ENCODE measurements around the gene EPRS1. TPM values are rescaled to one million over a fixed set of nuclear protein-coding genes. Genes with fewer than 3 reads are reported as not detected.
A peak's percentile ranks its signal among the peaks of the same experiment; 100 is the strongest.

EPRS1 gene
- total RNA-seq, 2 experiments from 2014 or later, result 229 to 301 TPM

DNA sequence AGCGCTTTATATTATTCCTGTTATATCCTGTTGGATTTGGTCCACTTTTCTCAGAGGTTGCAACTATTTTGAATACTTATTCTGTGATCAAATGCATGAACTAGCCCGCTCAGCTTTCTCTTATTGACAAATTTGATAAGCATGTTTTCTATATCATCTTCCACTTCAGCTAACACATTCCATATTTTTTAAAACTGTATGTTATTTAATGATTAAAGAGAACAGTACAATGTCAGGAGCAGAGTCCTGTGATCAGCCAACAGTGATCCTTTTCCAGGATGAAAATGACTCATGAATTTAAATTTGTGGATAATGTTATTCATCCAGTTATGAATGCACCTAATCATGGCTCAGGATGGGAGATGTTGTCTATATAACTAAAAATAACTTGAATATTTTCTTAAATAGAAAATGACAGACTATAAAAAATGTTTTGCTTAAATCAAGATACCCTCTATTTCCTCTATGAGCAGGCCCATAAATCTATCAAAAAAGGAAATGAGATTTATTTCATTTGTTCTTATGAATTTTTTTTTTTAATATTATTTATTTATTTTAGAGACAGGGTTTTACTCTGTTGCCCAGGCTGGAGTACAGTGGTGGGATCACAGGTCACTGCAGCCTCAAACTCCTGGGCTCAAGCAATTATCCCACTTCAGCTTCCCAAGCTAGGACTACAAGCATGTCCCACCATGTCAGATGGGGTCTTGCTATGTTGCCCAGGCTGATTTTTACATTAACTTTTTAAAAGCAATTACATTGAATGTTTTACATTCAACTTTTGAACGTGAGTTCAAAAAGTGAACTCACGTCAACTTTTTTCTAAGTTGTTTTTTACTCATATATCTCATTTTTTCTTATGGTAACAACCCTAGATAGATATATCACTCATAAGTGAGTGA, 30.8 kb upstream of the EPRS1 start:
- no peaks in the 10 kb centered on the region for H3K4me1 Mint-ChIP-seq
- no peaks in the 10 kb centered on the region for H3K9me3 Mint-ChIP-seq (ENCODE audit: low read depth)
- ATAC-seq (no peak), DNase-seq (no peak)
- no peak overlapping the region for H3K27ac Mint-ChIP-seq
- H3K27me3 Mint-ChIP-seq, result no peaks in the 10 kb centered on the region
- intact Hi-C loops (cut with DNase I, micrococcal nuclease), result no loop called here
- POLR2A ChIA-PET, result no interaction called here
- peaks cover 16% of the 10 kb centered on the region for H3K36me3 Mint-ChIP-seq (ENCODE audit: low read depth)
- CTCF ChIA-PET, result interaction anchor here (0.7 to 1.1 kb wide), 2 partner anchors 53 to 164 kb away, joined by 3 to 4 read pairs; no protein-coding TSS in a partner anchor
- no peak overlapping the region for H3K4me3 Mint-ChIP-seq

DNA sequence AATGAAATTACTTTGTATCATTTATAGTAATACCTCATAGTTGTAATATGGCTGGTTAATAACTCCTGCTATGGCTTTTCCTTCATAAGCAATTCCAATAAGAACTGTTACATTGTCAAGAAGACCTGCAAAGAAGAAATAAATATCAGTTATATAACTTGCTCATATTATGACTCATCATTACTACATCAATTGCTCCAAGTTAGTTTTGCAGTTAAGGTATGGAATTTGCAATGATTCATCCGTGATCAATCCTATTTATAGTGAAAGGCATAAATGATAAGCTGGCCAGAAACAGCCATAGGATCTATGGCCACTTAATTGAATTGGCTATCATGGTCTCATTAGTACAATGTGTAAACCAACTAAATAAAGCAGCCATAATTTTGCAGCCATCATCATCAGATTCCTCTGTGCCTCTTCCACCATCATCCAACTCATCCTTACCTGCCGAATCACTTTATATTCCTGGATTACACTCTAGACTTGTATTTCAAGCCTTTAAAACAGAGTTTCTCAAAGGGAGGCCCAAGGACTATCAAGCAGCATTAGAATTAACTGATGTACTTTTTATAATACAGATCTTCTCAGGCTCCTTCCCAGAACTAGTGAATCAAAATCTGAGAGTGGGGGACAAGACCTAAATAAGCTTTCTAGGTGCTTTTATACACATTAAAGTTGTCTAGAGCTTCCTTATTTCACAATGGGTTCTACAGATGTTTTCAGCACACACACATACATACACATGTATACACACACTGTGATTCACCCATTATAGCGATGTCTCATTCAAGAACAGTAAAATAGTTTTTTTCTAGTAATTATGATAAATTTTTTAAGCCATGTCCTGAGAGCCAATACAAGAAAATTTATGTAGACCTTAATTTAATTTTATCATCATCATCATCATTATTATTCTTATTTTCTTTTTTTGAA, 21.2 kb upstream of the EPRS1 start:
- no peaks in the 10 kb centered on the region for H3K9me3 Mint-ChIP-seq (ENCODE audit: low read depth)
- no peak overlapping the region for H3K27ac Mint-ChIP-seq
- DNase-seq, result no peak
- H3K4me1 Mint-ChIP-seq, result no peaks in the 10 kb centered on the region
- ChIA-PET CTCF (interaction anchor here (0.9 kb wide), 1 partner anchor 10 kb away, joined by 3 read pairs; no protein-coding TSS in a partner anchor), POLR2A (no interaction called here)
- intact Hi-C loops (cut with DNase I, micrococcal nuclease), result no loop called here
- no peak for ATAC-seq
- peaks cover 28% of the 10 kb centered on the region for H3K36me3 Mint-ChIP-seq (ENCODE audit: low read depth)
- no peaks in the 10 kb centered on the region for H3K27me3 Mint-ChIP-seq
- H3K4me3 Mint-ChIP-seq, result no peak overlapping the region

DNA sequence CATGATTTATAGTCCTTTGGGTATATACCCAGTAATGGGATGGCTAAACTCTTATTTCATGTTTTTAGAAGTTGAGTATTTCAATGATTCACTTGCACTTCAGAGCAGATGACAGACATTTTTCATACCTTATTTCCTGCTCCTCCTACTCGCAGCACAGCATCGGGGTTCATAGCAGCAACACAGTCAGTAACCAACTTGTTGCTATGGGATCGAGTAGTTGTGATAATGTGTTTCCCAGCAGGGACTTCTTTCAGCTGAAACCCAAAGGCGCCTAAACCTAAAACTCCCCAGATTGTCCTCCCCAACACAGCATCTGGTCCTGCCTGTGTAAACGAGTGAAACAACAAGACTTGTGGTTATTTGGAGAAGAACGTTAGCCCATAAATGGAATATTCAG, 16.3 kb upstream of the EPRS1 start:
- POLR2A ChIA-PET, result no interaction called here
- Mint-ChIP-seq H3K4me3 (no peak overlapping the region), H3K36me3 (ENCODE audit: low read depth) (peaks cover 25% of the 10 kb centered on the region), H3K27ac (no peak overlapping the region), H3K27me3 (no peaks in the 10 kb centered on the region), H3K4me1 (no peaks in the 10 kb centered on the region), H3K9me3 (ENCODE audit: low read depth) (no peaks in the 10 kb centered on the region)
- CTCF ChIA-PET, result no interaction called here
- no peak for DNase-seq
- no peak for ATAC-seq
- intact Hi-C loops (cut with DNase I, micrococcal nuclease), result no loop called here

DNA sequence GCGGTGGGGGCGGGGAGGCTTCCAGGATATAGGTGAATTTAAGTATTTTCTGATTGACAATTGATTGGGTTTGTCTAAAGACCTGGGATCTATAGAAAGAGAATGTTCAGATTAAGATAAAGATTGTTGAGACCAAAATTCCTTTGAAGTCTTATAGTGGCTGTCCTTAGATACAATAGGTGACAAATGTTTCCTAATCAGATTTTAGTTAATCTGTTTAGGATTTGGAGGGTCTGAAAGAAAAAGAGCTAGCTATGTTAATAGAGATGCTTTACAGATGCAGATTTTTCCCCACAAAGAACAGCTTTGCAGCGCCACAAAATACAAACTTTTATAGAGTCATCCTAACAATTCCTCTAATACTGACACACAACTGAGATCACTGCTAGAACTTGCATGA, 14.6 kb upstream of the EPRS1 start:
- peaks cover 24% of the 10 kb centered on the region for H3K36me3 Mint-ChIP-seq (ENCODE audit: low read depth)
- ATAC-seq (no peak), DNase-seq (no peak)
- H3K9me3 Mint-ChIP-seq (ENCODE audit: low read depth), result no peaks in the 10 kb centered on the region
- H3K27ac Mint-ChIP-seq, result no peak overlapping the region
- ChIA-PET CTCF (interaction anchor here (0.6 kb wide), 1 partner anchor 133 kb away, joined by 3 read pairs; the partner anchor contains the start of gene SLC30A10), POLR2A (no interaction called here)
- H3K27me3 Mint-ChIP-seq, result no peaks in the 10 kb centered on the region
- no peak overlapping the region for H3K4me3 Mint-ChIP-seq
- no peaks in the 10 kb centered on the region for H3K4me1 Mint-ChIP-seq
- intact Hi-C loops (cut with DNase I, micrococcal nuclease), result no loop called here

DNA sequence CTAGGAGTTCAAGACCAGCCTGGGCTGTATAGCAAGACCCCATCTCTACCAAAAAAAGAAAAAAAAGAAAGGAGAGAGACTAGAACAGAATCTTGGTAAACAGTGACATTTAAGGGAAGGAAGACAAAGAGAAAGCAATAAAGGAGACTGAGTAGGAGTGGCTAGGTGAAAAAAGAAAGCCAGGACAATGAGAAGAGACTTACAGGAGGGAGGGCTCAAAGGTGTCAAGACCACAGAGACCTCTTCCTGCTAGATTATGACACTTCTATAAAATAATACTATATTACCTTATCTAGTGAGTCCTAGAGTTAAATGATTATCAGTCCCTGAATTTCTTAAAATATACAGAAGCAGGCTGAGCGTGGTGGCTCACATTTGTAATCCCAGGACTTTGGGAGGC, 10.1 kb upstream of the EPRS1 start:
- Mint-ChIP-seq H3K27me3 (no peaks in the 10 kb centered on the region), H3K4me1 (no peaks in the 10 kb centered on the region), H3K4me3 (no peak overlapping the region), H3K36me3 (ENCODE audit: low read depth) (peaks cover 4% of the 10 kb centered on the region), H3K27ac (no peak overlapping the region), H3K9me3 (ENCODE audit: low read depth) (no peaks in the 10 kb centered on the region)
- POLR2A ChIA-PET, result no interaction called here
- no peak for DNase-seq
- no peak for ATAC-seq
- intact Hi-C loops (cut with DNase I, micrococcal nuclease), result no loop called here
- CTCF ChIA-PET, result no interaction called here

DNA sequence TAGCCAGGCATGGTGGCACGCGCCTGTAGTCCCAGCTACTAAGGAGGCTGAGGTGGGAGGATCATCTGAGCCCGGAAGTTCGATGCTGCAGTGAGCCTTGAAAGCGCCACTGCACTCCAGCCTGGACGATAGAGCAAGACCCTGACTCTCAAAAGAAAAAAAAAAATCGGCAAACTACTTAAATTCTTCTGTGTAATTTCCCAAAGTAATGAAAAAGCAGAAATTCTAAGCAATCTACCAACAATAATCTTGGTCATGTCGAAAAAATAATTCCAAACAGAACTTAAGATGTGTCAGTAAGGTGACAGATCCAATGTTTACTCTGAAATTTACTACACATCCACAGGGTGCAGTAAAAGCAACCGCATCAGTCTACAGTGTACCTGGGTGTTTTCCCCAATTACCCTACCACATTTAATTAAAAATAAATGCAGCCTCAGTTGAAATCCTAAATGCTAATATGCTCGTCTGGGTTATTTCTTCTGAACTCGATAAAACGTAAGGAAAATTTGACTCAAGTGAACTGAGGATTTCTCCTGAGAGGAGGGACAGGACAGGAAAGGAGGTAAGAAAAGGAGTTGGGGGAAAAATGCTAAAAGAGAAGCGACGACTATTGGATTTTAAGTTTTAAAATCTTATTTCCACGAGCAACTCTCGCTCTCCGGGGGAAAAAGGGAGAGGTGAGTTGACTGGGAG, 801 bp downstream of the EPRS1 start:
- H3K4me3 Mint-ChIP-seq, result peak overlapping the region; percentile 100
- peak overlapping the region; percentile 98 for H3K27ac Mint-ChIP-seq
- H3K9me3 Mint-ChIP-seq (ENCODE audit: low read depth), result no peaks in the 10 kb centered on the region
- ChIA-PET POLR2A (no interaction called here), CTCF (interaction anchor here (1.1 kb wide), 1 partner anchor 44 kb away, joined by 3 read pairs; the partner anchor contains the start of gene BPNT1)
- H3K4me1 Mint-ChIP-seq, result peaks cover 40% of the 10 kb centered on the region
- no peaks in the 10 kb centered on the region for H3K27me3 Mint-ChIP-seq
- peaks cover 28% of the 10 kb centered on the region for H3K36me3 Mint-ChIP-seq (ENCODE audit: low read depth)
- peak; percentile 23 for DNase-seq
- peak; percentile 31 for ATAC-seq
- intact Hi-C loops (cut with DNase I, micrococcal nuclease), result loop anchor here (1.0 to 5.0 kb wide), 4 partner anchors 44 to 873 kb away; partner anchors contain the start of genes BPNT1 (in 2 of the 2), IARS2 (in 2 of the 2), LYPLAL1 (in 1 of the 2) and RAB3GAP2 (in 1 of the 2)

DNA sequence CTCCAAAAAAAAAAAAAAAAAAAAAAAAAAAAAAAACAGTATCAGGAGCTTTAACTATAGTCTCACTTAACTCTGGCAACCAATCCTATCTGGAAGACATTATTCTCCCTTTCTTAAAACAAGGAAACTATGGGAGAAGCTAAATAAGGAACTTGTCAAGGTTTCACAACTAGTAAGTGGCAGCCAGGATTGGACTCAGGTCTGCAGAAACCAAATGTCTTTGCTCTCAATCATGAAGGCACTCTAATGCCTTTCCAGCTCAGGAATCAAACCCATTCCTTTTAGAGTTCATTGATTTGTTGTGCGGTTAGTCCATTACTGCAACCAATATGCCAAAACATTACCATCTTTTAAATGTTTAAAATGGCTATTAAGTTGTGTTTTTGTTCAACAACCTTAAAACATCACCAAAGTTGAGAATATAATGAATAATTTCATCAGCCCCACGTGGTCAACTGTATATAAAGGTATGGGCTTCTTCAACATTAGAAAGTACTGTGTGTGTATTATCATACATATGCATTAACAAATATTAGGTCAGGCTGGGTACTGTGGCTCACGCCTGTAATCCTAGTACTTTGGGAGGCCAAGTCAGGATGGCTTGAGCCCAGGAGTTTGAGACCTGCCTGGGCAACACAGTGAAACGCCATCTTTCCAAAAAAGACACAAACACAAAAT, 1.5 kb downstream of the EPRS1 start:
- Mint-ChIP-seq H3K9me3 (ENCODE audit: low read depth) (no peaks in the 10 kb centered on the region), H3K27ac (peak overlapping the region; percentile 98), H3K4me1 (peaks cover 44% of the 10 kb centered on the region), H3K27me3 (no peaks in the 10 kb centered on the region), H3K4me3 (peak overlapping the region; percentile 100), H3K36me3 (ENCODE audit: low read depth) (peaks cover 31% of the 10 kb centered on the region)
- ChIA-PET CTCF (interaction anchor here (1.1 kb wide), 1 partner anchor 45 kb away, joined by 3 read pairs; the partner anchor contains the start of gene BPNT1), POLR2A (no interaction called here)
- DNase-seq (no peak), ATAC-seq (no peak)
- intact Hi-C loops (cut with DNase I, micrococcal nuclease), result loop anchor here in 1 of 2 experiments (5.0 kb wide), 1 partner anchor 873 kb away; the partner anchor contains the start of gene LYPLAL1

DNA sequence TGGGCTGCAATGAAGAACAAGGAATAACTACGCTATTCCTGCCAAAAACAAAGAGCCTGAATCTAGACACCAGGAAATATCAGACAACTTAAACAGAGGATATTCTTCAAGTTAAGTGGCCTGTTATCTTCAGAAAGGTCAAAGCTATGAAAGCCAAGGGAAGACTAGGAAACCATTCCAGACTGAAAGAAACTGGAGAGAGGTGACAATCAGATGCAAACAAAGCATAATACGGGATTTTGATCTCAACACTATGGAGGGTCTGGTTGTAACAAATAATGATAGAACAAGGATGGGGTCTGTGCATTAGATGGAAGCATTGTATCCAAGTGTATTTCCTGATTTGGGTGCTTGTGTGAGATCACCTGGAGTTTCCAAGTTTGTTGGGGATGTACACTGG, 2.7 kb downstream of the EPRS1 start:
- DNase-seq (no peak), ATAC-seq (no peak)
- Mint-ChIP-seq H3K27ac (peak overlapping the region; percentile 79), H3K36me3 (ENCODE audit: low read depth) (peaks cover 40% of the 10 kb centered on the region), H3K4me3 (peak overlapping the region; percentile 57), H3K4me1 (peaks cover 50% of the 10 kb centered on the region), H3K9me3 (ENCODE audit: low read depth) (no peaks in the 10 kb centered on the region), H3K27me3 (no peaks in the 10 kb centered on the region)
- intact Hi-C loops (cut with DNase I, micrococcal nuclease), result no loop called here
- POLR2A ChIA-PET, result interaction anchor here (0.7 kb wide), 1 partner anchor 47 kb away, joined by 3 read pairs; no protein-coding TSS in a partner anchor
- CTCF ChIA-PET, result no interaction called here

DNA sequence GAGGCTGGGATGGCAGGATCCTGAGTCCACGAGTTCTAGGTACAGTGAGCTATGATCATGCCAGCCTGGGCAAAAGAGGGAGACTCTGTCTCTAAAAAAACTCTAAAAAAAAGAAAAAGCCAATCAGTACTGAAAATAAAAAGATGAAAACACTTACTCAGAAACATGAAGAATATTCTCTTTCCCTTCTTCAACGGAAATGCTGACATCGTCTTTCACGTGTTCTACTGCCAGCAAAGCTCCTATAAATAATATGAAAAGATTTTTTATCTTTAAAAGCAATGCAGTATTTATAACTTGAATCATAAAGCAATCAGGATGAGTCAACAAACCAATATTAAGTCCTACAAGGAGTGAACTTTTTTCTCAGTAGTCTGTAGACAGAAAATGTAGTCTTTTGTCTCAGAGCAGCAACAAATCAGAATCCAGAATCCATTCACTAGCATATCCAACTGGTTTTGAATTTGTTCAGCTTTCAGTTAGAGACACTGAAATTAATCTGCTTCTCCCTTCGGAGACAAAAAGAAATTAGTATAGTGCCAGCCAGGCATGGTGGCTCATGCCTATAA, 6.2 kb downstream of the EPRS1 start:
- Mint-ChIP-seq H3K27me3 (no peaks in the 10 kb centered on the region), H3K27ac (no peak overlapping the region), H3K4me3 (no peak overlapping the region), H3K36me3 (ENCODE audit: low read depth) (peaks cover 53% of the 10 kb centered on the region), H3K4me1 (peaks cover 61% of the 10 kb centered on the region), H3K9me3 (ENCODE audit: low read depth) (no peaks in the 10 kb centered on the region)
- POLR2A ChIA-PET, result interaction anchor here (0.6 to 0.7 kb wide), 2 partner anchors 15 to 29 kb away, joined by 3 to 5 read pairs; no protein-coding TSS in a partner anchor
- ATAC-seq (peak; percentile 40), DNase-seq (no peak)
- CTCF ChIA-PET, result interaction anchor here (0.7 to 1.3 kb wide), 3 partner anchors 18 to 84 kb away, joined by 3 to 4 read pairs (median 3); no protein-coding TSS in a partner anchor
- intact Hi-C loops (cut with DNase I, micrococcal nuclease), result no loop called here

DNA sequence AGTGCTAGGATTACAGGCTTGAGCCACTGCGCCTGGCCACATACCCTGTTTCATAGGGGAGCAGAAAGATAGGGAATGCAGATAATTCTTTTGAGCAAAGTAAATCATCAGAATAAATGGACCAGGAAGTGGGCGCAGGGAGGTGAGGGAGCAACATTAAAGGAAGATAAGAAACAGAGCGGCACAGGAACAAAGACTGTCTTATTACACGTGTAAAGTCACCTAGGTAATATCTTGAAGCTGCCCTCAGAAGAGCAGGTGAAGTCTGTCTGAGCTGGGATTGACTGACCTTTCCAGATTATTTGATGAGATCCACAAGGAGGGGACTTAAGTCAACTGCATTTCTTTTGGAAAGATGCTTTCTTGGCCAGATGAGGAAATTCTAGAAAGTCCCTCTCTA, 7.7 kb downstream of the EPRS1 start:
- Mint-ChIP-seq H3K4me1 (peaks cover 52% of the 10 kb centered on the region), H3K9me3 (ENCODE audit: low read depth) (no peaks in the 10 kb centered on the region), H3K27me3 (no peaks in the 10 kb centered on the region), H3K4me3 (no peak overlapping the region), H3K27ac (peak overlapping the region; percentile 35), H3K36me3 (ENCODE audit: low read depth) (peaks cover 51% of the 10 kb centered on the region)
- intact Hi-C loops (cut with DNase I, micrococcal nuclease), result no loop called here
- POLR2A ChIA-PET, result interaction anchor here (0.6 kb wide), 2 partner anchors 55 to 164 kb away, joined by 3 read pairs; no protein-coding TSS in a partner anchor
- CTCF ChIA-PET, result interaction anchor here (0.7 to 1.5 kb wide), 3 partner anchors 19 to 105 kb away, joined by 3 to 6 read pairs (median 3); no protein-coding TSS in a partner anchor
- no peak for ATAC-seq
- no peak for DNase-seq

Data from activated CD4-positive, alpha-beta T cell treated with anti-CD3 and anti-CD28 coated beads for 36 hours (primary cell).